GM12891 (cell line): ENCODE measurements around the gene PPIG.

Source experiments
- PAX5 ChIP-seq: IDR thresholded peaks from 2 replicates; pipeline ENCODE4 v1.6.1; 2011; ENCODE audit warnings: low read length, moderate library complexity, mild to moderate bottlenecking; ENCODE audit not compliant: insufficient read depth, severe bottlenecking
- POLR2A ChIP-seq: IDR thresholded peaks from 2 replicates; pipeline ENCODE4 v1.6.1; 2011; ENCODE audit warnings: low read depth, low read length, control low read depth
- POLR2AphosphoS5 ChIP-seq: IDR thresholded peaks from 2 replicates; pipeline ENCODE4 v1.6.1; 2011; ENCODE audit warnings: low read depth, low read length, control low read depth
- POU2F2 ChIP-seq: IDR thresholded peaks from 2 replicates; pipeline ENCODE4 v1.6.1; 2011; ENCODE audit warnings: low read depth, mild to moderate bottlenecking, control low read depth, low read length, moderate library complexity
- SPI1 ChIP-seq: IDR thresholded peaks from 2 replicates; pipeline ENCODE4 v1.6.1; 2011; ENCODE audit warnings: low read depth, low read length, control low read depth
- TAF1 ChIP-seq: IDR thresholded peaks from 2 replicates; pipeline ENCODE4 v1.6.1; 2011; ENCODE audit warnings: low read depth, low read length, control low read depth

- no peak for TF ChIP-seq PAX5
- TF ChIP-seq POLR2A: no peak
- no peak for TF ChIP-seq POLR2AphosphoS5
- TF ChIP-seq TAF1: no peak
- no peak for TF ChIP-seq POU2F2
- TF ChIP-seq SPI1: no peak
Measured at GRCh38 chr2:169683425-169684134, 99.4 kb downstream of the PPIG start.
